Measurements from ENCODE around the gene MAPK12.

- TF ChIP-seq CTCF (IDR thresholded peaks at IDR 0.05) (no peak), EZH2 (IDR thresholded peaks at IDR 0.05; ENCODE audit: borderline replicate concordance, insufficient read depth, low read depth, low read length, poor library complexity, severe bottlenecking) (no peak)
Measured at GRCh38 chr22:50218153-50218995, 43.1 kb downstream of the MAPK12 start.

Data from B cell (primary cell).